Glutamatergic neuron (in vitro differentiated cells): Measurements from ENCODE around the gene LRRK1. TPM values are rescaled to one million over a fixed set of nuclear protein-coding genes. Genes with fewer than 3 reads are reported as not detected.

ENCODE experiments used
- DNase-seq: peaks from one replicate; pipeline ENCODE4 v3.0.0; 2022
- H3K27ac Mint-ChIP-seq: one replicate; pipeline ENCODE4 v1.8.0; 2020; ENCODE audit warnings: mild to moderate bottlenecking, mixed read lengths, inconsistent platforms; ENCODE audit not compliant: unreplicated experiment
- H3K27me3 Mint-ChIP-seq: one replicate; pipeline ENCODE4 v1.8.0; 2020; ENCODE audit warnings: mild to moderate bottlenecking, moderate library complexity, mixed read lengths, inconsistent platforms; ENCODE audit not compliant: unreplicated experiment
- H3K36me3 Mint-ChIP-seq: one replicate; pipeline ENCODE4 v1.8.0; 2020; ENCODE audit warnings: mild to moderate bottlenecking, mixed read lengths, inconsistent platforms; ENCODE audit not compliant: unreplicated experiment
- H3K4me1 Mint-ChIP-seq: one replicate; pipeline ENCODE4 v1.8.0; 2020; ENCODE audit warnings: mild to moderate bottlenecking, low read depth, mixed read lengths, inconsistent platforms; ENCODE audit not compliant: unreplicated experiment
- H3K4me3 Mint-ChIP-seq: one replicate; pipeline ENCODE4 v1.8.0; 2020; ENCODE audit warnings: mild to moderate bottlenecking, mixed read lengths, inconsistent platforms; ENCODE audit not compliant: unreplicated experiment
- H3K9me3 Mint-ChIP-seq: one replicate; pipeline ENCODE4 v1.8.0; 2020; ENCODE audit warnings: mild to moderate bottlenecking, moderate library complexity, mixed read lengths, inconsistent platforms; ENCODE audit not compliant: unreplicated experiment
- CTCF ChIP-seq: fragments of 200-600 bp; sonication (generic); IDR thresholded peaks from one replicate; pipeline ENCODE4 v1.5.0; 2021; ENCODE audit not compliant: partially characterized antibody, unreplicated experiment
- total RNA-seq: library from RNA; stranded (reverse); fragmentation: NEBNext Ultra II Directional; extraction: Animal tissue kit (Norgen Biotek cat#: 25700); gene quantifications from one replicate; pipeline ENCODE4 v1.2.1, GENCODE V29; 2021; ENCODE audit not compliant: unreplicated experiment

LRRK1 gene
- total RNA-seq, 1 donor from 2014 or later, result 1.5 TPM

- no peaks in the 10 kb centered on the region for H3K36me3 Mint-ChIP-seq
- peaks cover 5% of the 10 kb centered on the region for H3K4me1 Mint-ChIP-seq
- no peak overlapping the region for H3K4me3 Mint-ChIP-seq
- peaks cover 3% of the 10 kb centered on the region for H3K9me3 Mint-ChIP-seq
- no peak overlapping the region for H3K27ac Mint-ChIP-seq
- TF ChIP-seq CTCF, result no peak
- H3K27me3 Mint-ChIP-seq, result peaks cover 4% of the 10 kb centered on the region
- DNase-seq, result no peak
Measured at GRCh38 chr15:101115786-101116680, 196.9 kb downstream of the LRRK1 start.

GRCh38 chr15:101116681-101116976 is 197.5 kb downstream of the LRRK1 start:
- H3K36me3 Mint-ChIP-seq, result no peaks in the 10 kb centered on the region
- peaks cover 5% of the 10 kb centered on the region for H3K4me1 Mint-ChIP-seq
- H3K27me3 Mint-ChIP-seq, result peaks cover 4% of the 10 kb centered on the region
- no peak overlapping the region for H3K27ac Mint-ChIP-seq
- no peak for DNase-seq
- peaks cover 3% of the 10 kb centered on the region for H3K9me3 Mint-ChIP-seq
- no peak overlapping the region for H3K4me3 Mint-ChIP-seq
- no peak for TF ChIP-seq CTCF

GRCh38 chr15:101118116-101118515 is 199.0 kb downstream of the LRRK1 start:
- no peak overlapping the region for H3K4me3 Mint-ChIP-seq
- no peak overlapping the region for H3K27ac Mint-ChIP-seq
- H3K9me3 Mint-ChIP-seq, result peaks cover 4% of the 10 kb centered on the region
- no peaks in the 10 kb centered on the region for H3K36me3 Mint-ChIP-seq
- H3K27me3 Mint-ChIP-seq, result peaks cover 2% of the 10 kb centered on the region
- DNase-seq, result no peak
- peaks cover 8% of the 10 kb centered on the region for H3K4me1 Mint-ChIP-seq
- TF ChIP-seq CTCF, result no peak

DNA sequence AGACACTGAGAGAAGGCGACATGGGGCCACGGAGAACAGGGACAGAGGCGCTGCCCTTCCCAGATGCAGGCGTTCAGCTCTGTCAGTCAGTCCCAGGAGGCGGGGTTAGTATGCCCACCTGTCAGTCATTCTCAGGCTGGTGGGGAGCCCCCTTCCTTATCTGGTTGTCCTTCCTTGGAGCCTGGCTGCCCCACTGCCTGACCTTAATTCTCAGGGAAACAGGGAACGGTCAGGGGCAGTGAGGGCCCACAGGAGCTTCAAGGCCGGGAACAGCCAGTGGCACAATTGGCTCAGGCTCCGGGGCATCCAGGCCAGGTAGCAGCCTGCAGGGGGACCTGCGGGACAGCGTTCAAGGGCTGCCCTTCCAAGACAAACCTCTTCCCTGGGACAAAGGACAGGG is 199.5 kb downstream of the LRRK1 start:
- Mint-ChIP-seq H3K4me1 (peaks cover 8% of the 10 kb centered on the region), H3K27ac (no peak overlapping the region), H3K4me3 (no peak overlapping the region), H3K36me3 (no peaks in the 10 kb centered on the region), H3K27me3 (peaks cover 2% of the 10 kb centered on the region), H3K9me3 (peaks cover 6% of the 10 kb centered on the region)
- TF ChIP-seq CTCF, result no peak
- no peak for DNase-seq

DNA sequence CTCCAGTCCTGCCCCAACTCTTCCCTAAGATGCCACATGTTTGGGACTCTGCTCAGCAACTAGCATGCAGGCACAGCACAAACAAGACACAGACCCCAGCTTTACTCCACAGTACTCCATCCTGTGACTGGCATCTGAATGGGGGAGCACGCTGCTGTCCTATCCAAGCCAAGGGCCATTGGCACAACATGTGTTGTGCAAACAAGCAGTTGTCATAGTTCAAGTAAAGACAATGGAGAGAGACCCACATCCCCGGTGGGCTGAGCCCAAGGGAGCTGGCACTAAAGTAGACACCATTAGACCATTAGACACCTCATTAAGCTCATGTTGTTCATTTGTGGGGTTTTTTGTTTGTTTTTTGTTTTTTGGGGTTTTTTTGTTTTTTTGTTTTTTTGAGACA is 200.0 kb downstream of the LRRK1 start:
- no peaks in the 10 kb centered on the region for H3K36me3 Mint-ChIP-seq
- H3K9me3 Mint-ChIP-seq, result peaks cover 6% of the 10 kb centered on the region
- no peak overlapping the region for H3K4me3 Mint-ChIP-seq
- peaks cover 8% of the 10 kb centered on the region for H3K4me1 Mint-ChIP-seq
- TF ChIP-seq CTCF, result no peak
- H3K27ac Mint-ChIP-seq, result no peak overlapping the region
- peaks cover 2% of the 10 kb centered on the region for H3K27me3 Mint-ChIP-seq
- no peak for DNase-seq
